GM21367 (cell line): ENCODE measurements around the gene MATN1.

Source experiments
- ATAC-seq: cut with Tn5 transposase; IDR thresholded peaks from one replicate; pipeline ENCODE4 v1.9.1; 2021; ENCODE audit not compliant: unreplicated experiment

MATN1 gene

DNA sequence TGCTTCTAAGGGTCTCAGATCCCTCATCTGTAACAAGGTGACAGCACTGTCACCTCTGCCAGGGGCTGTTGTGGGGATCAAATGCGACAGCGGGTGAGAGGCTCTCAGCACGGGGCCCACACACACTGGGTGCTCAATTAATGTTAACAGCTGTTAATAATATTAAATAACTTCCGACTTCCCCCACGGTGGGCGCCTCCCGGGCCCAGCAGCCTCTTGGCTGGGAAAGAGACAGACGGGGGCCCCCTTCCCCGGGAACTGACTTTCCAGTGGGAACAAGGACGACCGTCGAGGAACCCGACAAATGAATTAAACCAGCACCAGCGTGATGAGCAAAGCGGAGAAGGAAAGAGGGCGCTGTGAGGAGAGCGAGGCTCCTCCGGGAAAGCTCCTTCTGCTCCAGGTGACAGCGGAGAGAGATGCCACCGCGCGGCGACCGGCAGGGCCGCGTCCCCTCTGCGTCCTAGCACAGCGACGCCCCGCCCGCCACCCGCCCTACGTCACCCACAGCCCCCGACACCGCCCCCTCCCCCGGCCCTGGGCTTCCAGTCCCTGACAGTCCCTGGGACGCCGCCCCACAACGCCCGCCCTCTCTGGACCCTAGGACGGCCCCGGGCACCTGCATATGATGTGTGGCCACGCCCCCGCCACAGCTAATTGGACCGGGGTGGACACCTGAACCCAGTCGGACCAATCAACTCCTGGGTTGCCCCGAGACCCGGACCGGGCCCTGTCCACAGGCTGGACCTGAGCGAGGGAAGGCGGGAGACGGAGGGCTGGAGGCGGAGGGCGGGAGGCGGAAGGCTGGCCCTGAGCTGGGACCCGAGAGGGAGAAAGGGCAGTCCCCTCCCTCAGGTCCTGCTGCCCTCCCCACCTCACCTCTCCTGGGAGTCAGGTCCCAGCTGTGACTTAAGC, 38.2 kb downstream of the MATN1 start:
- ATAC-seq, result no peak

DNA sequence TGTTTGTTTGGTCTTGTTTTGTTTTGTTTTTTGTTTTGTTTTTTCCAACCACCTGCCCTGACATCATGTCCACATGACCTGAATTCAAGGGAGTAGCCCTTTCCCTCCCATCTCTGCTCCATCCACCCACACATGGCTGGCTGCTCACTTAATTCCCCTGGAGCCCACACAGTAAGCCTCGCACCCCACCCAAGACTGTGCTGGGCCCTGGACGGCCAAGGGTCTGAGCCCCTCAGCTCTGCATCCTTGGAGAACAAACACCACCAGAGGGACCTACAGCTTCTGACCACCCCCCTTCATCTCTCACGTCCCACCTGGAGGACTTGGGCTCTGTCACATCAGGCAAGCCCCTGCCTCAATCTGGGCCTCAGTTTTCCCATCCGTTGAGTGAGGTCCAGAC, 39.1 kb downstream of the MATN1 start:
- ATAC-seq, result no peak

DNA sequence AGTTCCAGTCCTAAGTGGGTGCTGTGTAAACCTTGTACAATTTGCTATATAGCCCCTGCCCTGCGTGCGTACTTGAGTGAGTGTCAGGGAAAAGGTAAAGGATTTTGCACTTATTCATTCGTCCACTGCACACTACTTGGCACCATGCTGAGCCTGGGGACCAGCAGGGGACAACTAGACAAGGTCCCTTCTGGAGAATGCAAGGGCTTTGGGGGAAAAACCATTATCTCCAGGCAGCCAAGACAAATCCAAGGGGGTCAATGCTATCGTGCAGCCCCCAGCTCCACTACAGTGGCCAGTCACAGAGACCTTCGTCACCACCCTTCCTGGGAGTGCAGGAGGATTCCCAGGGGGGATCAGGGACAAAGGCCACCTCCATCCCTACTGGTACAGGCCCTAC, 39.7 kb downstream of the MATN1 start:
- ATAC-seq, result no peak

DNA sequence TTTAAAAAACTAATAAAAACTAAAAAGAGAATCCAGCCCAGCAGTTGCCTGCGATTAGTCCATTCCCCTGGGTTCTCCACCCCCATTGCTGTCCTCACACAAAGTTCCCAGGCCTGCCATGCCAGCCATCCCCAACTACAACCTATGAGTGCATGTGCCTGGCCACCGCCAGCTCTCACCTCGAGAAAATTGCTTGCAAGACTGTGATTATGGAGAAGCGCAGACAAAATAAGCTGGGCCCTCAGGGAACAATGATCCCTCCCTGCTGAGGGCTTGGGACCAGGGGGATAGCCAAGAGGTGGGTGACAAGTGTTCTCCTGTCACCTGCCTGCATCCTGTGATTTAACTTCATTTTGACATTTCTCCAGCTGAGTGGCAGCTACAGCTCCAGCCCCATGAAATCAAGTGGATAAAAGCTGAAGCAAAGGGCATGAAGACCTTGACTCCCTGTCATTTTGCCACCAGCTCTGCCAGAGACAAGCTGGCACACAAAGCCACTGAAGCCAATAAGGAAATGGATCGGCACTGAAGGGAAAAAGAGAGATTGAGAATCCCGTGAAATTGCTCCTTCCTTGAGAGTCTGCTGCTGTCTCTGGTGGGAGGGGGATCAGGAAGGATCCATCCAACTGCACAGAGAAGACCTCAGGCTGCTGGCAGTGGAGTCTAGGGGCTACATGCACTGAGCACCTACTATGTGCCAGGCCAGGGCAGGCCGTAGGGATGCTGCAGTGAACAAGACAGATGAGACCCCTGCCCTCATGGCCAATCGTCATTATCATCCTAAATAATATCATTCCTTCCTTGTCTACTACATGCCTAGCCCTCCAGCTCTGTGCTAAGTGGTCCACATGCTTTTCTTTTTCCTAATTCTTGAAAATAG, 40.7 kb downstream of the MATN1 start:
- no peak for ATAC-seq

DNA sequence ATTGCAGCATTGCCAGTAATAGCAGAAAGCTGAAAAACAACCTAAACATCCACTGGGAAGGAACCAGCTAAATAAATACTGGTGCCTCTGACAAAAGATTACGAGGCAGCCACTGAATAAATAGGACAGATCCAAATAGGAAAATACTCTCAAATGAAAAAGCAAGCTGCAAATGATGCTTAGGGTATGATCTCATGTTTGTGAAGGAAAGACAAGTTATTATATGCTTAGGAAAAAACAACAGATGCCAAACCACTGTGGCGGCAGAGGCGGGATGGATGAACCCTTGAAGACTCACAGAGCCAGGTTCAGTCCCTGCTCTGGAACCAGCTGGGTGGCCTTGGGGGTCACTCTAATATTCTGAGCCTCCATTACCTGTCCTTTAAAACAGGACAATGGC, 41.6 kb downstream of the MATN1 start:
- ATAC-seq, result no peak

DNA sequence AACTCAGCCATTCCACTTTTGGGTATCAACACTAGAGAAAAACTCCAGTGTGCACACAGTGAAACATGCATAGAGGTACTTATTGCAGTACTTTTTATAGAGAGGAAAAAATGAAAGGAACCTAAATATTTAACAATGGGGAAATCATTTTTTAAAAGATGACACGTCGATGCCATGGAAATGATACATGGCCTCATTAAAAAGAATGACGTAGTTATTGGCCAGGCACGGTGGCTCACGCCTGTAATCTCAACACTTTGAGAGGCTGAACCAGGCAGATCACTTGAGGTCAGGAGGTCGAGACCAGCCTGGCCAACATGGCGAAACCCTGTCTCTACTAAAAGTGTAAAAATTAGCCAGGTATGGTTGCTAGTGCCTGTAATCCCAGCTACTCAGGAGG, 42.5 kb downstream of the MATN1 start:
- ATAC-seq, result no peak

DNA sequence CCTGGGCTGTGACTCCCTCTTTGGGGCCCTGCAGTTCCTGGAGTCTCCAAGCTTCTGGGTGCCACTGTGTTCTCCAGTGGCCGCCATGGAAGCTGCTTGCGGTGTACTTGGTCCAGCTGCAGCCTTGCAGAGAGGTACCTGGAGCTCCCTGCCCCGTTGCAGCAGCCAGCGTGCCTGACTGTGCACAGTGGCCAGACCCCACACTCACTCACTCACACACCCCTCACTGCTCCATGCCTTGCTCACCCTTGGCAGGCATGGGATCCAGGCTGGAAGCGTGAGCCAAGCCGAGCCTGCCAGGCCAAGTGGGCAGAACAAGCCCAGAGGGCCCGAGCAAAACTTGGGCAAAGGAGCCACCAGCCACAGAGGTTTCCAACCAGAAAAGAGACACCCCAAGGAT, 43.0 kb downstream of the MATN1 start:
- ATAC-seq, result no peak

DNA sequence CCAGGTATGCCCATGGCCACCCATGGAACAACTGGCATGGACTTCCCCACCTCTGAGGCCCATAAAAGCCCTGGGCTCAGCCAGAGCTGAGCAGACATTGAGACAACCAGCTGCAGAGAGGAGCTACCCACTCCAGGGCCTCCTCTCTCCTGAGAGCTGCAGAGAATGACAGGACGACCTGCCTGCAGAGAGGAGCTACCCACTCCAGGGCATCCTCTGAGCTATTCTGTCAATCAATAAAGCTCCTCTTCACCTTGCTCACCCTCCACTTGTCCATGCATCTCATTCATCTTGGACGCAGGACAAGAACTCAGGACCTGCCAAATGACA, 43.4 kb downstream of the MATN1 start:
- ATAC-seq, result no peak

DNA sequence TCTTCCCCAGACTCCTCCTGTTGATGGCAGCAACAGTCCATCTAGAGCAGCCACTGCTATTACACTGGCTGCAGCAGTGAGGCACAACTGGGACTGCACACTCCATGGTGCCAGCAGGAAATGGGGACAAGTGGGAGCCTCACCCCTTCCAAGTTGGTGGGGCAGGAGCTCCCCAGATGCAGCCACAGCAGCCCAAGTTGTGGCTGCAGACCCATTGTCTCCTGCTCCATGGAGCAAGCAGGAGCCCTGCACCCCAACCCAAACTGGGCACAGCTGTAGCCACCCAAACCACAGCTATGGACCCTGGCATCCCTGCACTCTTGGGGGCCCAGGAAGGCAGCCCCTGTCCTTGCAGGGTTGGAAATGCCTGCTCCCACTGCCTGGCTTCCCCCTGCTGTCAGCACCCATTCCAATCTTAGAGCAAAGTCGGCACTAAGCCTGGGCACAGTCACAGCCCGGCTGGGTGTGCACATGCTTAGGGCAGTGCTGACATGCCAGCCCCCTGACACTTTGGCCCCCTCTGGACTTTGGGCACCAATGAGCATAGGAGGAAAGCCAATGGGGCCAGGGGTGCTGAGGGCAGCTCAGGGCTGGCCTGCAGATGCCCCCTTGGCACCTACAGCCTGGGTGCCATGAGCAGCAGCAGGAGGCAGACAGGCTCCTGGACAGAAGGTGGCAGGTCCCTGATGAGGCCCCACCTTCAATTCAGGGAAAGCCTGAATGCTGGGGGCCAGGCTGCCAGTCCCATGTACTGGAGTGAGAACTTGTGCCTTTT, 44.0 kb downstream of the MATN1 start:
- ATAC-seq, result no peak

DNA sequence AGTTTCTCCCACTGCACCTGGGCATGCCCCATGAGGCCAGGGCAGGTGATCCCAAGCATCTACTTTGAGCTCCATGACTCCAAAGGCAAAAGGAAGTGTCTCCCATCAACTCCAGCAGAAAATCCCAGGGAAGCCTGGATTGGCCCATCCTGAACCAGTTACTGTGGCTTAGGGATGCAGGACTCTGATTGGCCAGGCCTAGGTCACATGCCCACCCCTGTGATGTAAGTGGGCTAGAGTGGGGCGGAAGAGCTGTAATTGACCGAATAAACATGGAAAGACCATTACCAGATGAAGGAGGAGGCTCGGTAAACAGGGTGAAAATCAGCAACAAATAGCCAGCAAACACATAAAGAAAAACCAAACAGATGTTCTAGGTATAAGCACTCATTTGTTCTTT, 45.2 kb downstream of the MATN1 start:
- no peak for ATAC-seq

DNA sequence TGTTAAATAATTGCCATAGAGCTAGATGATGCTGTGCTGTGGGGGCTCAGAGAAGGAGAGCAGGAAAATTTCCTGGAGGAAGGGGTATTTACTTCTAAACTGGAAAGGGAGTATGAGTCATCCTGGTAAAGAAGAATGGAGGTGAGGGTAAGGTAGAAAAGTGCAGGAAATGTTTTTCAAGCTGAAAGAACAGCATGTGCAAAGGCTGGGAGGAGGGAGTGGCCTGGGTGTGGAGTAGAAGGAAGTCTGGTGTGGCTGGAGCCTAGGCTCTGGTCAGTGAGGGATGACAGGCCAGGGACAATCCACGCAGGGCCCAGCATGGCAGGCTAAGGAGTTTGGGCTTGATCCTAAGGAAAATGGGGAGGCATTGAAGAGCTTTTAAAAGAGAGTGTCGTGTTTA, 45.9 kb downstream of the MATN1 start:
- ATAC-seq, result no peak

DNA sequence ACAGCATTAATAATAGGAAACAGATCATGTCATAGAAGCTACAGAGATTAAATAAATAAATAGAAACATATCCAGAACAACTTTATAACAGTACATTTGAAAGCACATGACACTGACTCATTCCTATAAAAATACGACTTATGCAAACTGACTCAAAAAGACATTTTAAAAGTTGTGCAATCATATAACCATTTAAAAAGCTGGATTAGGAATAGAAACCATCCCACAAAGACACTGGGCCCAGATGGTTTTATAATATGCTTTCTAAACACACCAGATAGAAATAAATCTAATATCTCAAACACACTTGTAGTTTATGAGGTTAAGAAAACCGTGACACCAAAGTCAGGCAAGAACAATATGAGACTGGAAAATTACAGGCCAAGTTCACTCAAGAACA, 47.6 kb downstream of the MATN1 start:
- no peak for ATAC-seq

DNA sequence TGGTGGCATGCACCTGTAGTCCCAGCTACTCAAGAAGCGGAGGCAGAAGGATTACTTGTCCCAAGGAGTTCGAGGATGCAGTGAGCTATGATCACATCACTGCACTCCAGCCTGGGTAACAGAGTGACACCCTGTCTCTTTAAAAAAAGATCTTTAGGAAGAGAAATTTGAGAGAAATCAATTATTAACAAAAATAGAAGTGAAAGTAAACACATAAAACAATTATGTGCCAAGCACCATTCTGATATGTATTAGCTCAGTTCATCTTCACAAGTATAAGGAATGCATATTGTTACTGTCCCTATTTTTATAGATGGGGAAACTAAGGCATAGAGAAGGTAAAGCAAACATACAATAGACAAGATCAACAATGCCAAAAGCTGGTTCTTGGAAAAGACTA, 48.1 kb downstream of the MATN1 start:
- ATAC-seq, result no peak

DNA sequence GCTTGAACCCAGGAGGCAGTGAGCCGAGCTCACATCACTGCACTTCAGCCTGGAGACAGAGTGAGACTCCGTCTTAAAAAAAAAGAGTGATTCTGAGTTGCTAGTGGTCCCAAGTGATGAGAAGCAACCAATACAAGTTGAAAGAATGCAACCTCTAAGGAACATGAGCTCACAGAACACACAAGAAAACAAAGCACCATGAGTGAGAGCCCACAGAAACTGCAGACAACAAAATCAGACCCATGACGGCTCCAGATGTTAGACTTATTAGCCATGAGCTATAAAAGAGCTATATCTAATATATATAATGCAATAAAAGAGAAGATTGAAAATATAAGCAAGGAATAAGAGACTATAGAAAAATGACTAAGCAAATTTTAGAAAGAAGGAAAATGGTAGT, 50.0 kb downstream of the MATN1 start:
- ATAC-seq, result no peak

DNA sequence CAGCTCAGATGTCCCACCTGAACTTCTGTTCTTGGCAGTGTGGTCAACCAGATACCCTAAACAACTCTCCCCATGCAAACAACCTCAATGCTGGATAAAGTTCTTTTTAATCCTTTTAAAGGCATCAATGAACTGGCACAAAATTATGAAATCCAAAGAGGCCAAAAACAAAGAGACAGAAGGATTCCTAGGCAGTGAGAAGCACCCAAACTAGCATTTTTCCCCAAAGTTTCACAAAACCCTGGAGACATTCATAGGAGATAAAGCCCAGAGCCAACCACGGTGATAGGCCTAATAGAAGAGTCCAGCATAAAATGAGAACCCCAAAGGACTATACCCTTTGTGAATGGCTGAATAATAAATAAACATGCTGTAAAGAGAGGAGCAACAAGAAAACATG, 50.7 kb downstream of the MATN1 start:
- no peak for ATAC-seq

DNA sequence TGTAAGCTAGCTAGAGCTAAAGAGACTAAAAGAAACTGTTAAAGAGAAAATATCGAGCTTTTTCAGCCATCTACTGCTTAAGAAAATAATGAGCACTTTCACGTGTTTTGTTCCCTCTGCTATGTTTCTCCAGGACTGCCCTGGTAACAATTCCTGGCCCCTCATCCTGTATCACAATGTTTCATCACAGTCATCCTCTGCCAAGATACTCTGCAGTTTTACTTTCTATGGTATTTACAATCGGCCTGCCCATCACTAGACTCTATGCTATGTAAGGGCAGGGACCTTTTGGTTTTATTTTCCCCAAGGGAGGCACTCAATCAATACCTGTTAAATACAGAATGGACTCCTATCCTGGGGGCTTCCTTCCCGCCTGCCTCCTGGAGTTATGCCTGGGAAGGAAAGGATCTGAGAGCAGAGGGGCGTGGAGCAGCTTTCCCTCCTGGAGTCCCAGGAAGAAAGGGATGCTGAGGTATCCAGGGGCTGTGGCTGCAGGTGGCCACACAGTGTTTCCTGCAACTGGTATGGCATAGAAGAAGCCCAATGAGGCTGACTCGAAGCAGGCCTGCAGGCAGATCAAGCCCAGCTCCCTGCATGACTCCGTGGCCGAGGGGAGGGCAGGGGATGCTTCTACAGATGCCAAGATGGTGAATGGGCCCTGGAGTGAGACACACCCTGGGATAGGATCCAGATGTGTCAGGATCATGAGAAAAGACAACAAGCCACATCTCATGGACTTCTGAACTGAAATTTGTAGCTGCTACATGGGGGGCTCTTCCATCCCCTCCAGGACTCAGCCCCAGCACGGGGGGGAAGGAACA, 52.9 kb downstream of the MATN1 start:
- ATAC-seq, result no peak

DNA sequence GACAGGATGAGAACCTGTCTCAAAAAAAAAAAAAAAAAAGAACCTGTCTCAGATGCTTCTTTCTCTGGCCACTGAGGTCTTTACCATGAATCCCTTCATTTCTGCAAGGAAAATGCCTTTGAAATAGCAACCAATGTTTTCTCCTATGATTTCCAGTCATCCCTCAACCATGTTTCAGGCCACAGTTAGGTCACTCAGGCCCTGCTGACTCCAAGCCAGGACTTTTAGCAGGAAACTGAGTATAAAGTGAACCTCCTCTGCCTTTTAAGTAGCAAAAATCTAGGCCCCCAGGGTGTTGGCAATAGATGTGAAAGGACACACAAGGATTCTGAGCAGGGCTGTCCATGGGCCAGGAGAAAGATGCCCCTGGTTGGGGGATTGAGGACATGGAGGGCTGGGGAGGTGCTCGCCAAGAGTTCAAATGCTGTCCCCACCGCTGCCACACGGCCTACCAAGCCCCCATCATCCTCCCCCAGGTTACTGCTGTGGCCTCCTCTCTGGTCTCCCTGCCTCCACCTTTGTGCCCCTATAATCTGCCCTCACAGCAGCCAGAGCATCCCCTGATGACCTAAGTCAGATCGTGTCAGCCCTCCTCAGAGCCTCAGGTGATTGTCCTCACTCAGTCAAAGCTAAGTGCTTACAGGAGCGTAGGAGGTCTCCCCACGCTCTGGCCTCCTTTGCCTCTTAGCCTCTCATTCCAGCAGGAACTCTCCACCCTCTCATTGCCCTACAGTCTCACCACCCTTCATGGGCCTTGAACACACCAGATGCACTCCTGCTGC, 54.6 kb downstream of the MATN1 start:
- no peak for ATAC-seq

DNA sequence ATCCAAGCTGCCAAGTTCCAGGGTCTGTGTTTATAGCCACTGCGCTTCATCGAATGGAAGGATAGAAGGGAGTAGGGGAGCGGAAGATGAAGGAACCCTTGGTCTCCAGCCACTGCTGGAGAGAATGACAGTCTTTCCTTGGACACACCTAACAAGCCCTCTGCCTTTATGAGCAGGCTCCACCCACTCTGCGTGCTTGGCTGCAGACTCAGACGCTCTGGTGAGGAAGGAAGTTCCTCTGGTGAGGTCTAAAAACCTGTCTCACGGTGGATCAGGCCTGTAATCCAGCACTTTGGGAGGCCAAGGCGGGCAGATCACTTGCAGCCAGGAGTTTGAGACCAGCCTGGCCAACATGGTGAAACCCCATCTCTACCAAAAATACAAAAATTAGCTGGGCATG, 55.4 kb downstream of the MATN1 start:
- no peak for ATAC-seq

DNA sequence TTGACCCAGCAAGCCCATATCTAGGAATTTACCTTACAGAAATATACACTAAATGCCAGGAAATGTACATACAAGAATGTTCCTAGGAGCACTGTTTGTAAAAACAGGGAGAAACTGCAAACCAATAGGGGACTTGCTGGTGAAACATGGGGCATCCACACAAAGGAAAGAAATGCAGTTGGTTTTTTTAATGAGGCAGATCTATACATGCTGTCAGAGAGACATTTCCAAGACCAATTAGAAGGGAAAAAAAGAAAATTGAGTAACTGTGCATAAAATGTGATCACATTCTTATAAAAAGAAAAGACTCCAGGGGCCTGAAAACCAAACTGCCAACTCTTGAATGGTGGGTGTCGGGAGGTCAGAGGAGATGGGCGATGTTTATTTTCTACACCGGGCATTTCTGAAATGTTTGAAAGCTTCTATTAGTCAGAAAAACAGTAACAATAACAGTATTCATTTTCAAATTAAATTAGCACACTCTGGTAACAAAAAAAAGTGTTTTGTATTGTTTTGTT, 56.6 kb downstream of the MATN1 start:
- ATAC-seq, result no peak
